WTC11 (cell line): ENCODE data around the gene TTC39C. TPM values are rescaled to one million over a fixed set of nuclear protein-coding genes. Genes with fewer than 3 reads are reported as not detected.

ENCODE experiments used
- ATAC-seq: fragments of 200-7000 bp; cut with Tn5 transposase; 2 replicates; pipeline ENCODE4 v1.10.0; 2021; ENCODE audit warnings: mild to moderate bottlenecking, moderate library complexity
- CTCF ChIA-PET: fragments of 300-600 bp; sonication (Branson Sonifier 250); formaldehyde crosslinking; loops from one replicate; lab custom pipeline; 2021; ENCODE audit warnings: antibody characterized with exemption; lab: Charles Lee
- POLR2A ChIA-PET: fragments of 350-600 bp; sonication (Branson Sonifier 250); formaldehyde crosslinking; loops from one replicate; lab custom pipeline; 2021; ENCODE audit warnings: antibody characterized with exemption; lab: Charles Lee
- DNase-seq: peaks from one replicate; pipeline ENCODE4 v3.0.0; 2021; ENCODE audit warnings: low spot score
- H3K27ac Mint-ChIP-seq: 2 replicates; pipeline ENCODE4 v1.8.0; 2021; ENCODE audit warnings: mixed read lengths
- H3K27me3 Mint-ChIP-seq: 2 replicates; pipeline ENCODE4 v1.8.0; 2021; ENCODE audit warnings: low read depth, mild to moderate bottlenecking, moderate library complexity, mixed read lengths
- H3K36me3 Mint-ChIP-seq: 2 replicates; pipeline ENCODE4 v1.8.0; 2021; ENCODE audit warnings: mixed read lengths
- H3K4me1 Mint-ChIP-seq: 2 replicates; pipeline ENCODE4 v1.8.0; 2022; ENCODE audit warnings: mixed read lengths
- H3K4me3 Mint-ChIP-seq: 2 replicates; pipeline ENCODE4 v1.8.0; 2021; ENCODE audit warnings: mild to moderate bottlenecking, moderate library complexity, mixed read lengths
- H3K9me3 Mint-ChIP-seq: 2 replicates; pipeline ENCODE4 v1.8.0; 2021; ENCODE audit warnings: mixed read lengths
- ARID4B ChIP-seq: sonication (generic); formaldehyde crosslinking; IDR thresholded peaks from 2 replicates; pipeline ENCODE4 v1.8.0; 2023; ENCODE audit warnings: missing genetic modification reagents, mild to moderate bottlenecking, borderline replicate concordance
- E2F1 ChIP-seq: sonication (generic); formaldehyde crosslinking; IDR thresholded peaks from 2 replicates; pipeline ENCODE4 v1.8.0; 2022; ENCODE audit warnings: mild to moderate bottlenecking, missing genetic modification reagents
- HMGXB4 ChIP-seq: sonication (generic); formaldehyde crosslinking; IDR thresholded peaks from 2 replicates; pipeline ENCODE4 v1.8.1; 2023; ENCODE audit warnings: mild to moderate bottlenecking, moderate library complexity, missing genetic modification reagents
- IRF2 ChIP-seq: sonication (generic); formaldehyde crosslinking; IDR thresholded peaks from 2 replicates; pipeline ENCODE4 v1.8.0; 2022; ENCODE audit warnings: low read depth, missing genetic modification reagents, borderline replicate concordance
- KAT7 ChIP-seq: sonication (generic); formaldehyde crosslinking; IDR thresholded peaks from 2 replicates; pipeline ENCODE4 v1.8.1; 2023; ENCODE audit warnings: missing genetic modification reagents, mild to moderate bottlenecking, borderline replicate concordance
- RORB ChIP-seq: fragments of 250-450 bp; sonication (Bioruptor Pico); IDR thresholded peaks from 2 replicates; pipeline ENCODE4 v1.9.0; 2021; ENCODE audit warnings: mild to moderate bottlenecking
- SMAD3 ChIP-seq: sonication (generic); formaldehyde crosslinking; IDR thresholded peaks from 2 replicates; pipeline ENCODE4 v1.8.0; 2022; ENCODE audit warnings: missing genetic modification reagents, mild to moderate bottlenecking, borderline replicate concordance
- ZNF396 ChIP-seq: fragments of 250-450 bp; sonication (Bioruptor Pico); IDR thresholded peaks from 2 replicates; pipeline ENCODE4 v1.8.0; 2021; ENCODE audit warnings: mild to moderate bottlenecking, moderate library complexity, borderline replicate concordance
- ZNF416 ChIP-seq: fragments of 250-450 bp; sonication (Bioruptor Pico); IDR thresholded peaks from 2 replicates; pipeline ENCODE4 v1.9.0; 2021; ENCODE audit warnings: mild to moderate bottlenecking, inconsistent platforms
- ZSCAN18 ChIP-seq: fragments of 250-450 bp; sonication (Bioruptor Pico); IDR thresholded peaks from 2 replicates; pipeline ENCODE4 v2.1.2; 2022; ENCODE audit warnings: mild to moderate bottlenecking, moderate library complexity
- total RNA-seq: library from RNA; stranded (reverse); gene quantifications from 3 replicates; pipeline ENCODE4 v1.2.3, GENCODE V29; 2021
- TF ChIP-seq, protein P1 (sequence below): sonication (generic); formaldehyde crosslinking; IDR thresholded peaks from 2 replicates; pipeline ENCODE4 v1.8.0; 2022; ENCODE audit warnings: mild to moderate bottlenecking, missing genetic modification reagents
- TF ChIP-seq, protein P2 (sequence below): sonication (generic); formaldehyde crosslinking; IDR thresholded peaks from 2 replicates; pipeline ENCODE4 v1.8.1; 2022; ENCODE audit warnings: low read depth, mild to moderate bottlenecking, moderate library complexity, missing genetic modification reagents, borderline replicate concordance
- TF ChIP-seq, protein P3 (sequence below): sonication (generic); formaldehyde crosslinking; IDR thresholded peaks from 2 replicates; pipeline ENCODE4 v1.8.0; 2023; ENCODE audit warnings: mild to moderate bottlenecking, missing genetic modification reagents
- TF ChIP-seq, protein P4 (sequence below): sonication (generic); formaldehyde crosslinking; IDR thresholded peaks from 2 replicates; pipeline ENCODE4 v1.8.0; 2022; ENCODE audit warnings: mild to moderate bottlenecking, missing genetic modification reagents

TTC39C gene
- total RNA-seq, 1 experiment from 2014 or later: 57.3 TPM

DNA sequence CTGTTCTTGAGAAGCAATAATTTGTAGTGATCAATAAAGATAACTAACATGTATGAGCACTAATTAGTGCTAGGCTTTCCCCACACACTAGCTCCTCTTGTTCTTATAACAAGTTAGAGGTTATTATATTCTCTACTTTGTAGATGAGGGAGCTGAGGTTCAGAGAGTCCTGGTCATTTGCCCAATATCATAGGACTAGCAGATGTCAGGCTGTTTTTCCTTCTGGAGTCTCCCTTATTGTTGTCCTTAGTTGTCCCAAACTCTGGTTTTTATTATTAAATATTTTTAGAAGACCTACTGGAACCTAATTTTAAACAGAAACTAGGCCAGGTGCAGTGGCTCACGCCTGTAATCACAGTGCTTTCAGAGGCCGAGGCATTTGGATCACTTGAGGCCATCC, 16.5 kb upstream of the TTC39C start:
- ChIA-PET CTCF (no interaction called here), POLR2A (interaction anchor here (0.7 kb wide), 1 partner anchor 28 kb away, joined by 8 read pairs; no protein-coding TSS in a partner anchor)
- Mint-ChIP-seq H3K27me3 (no peaks in the 10 kb centered on the region), H3K4me1 (peaks cover 15% of the 10 kb centered on the region), H3K36me3 (no peaks in the 10 kb centered on the region), H3K4me3 (no peak overlapping the region), H3K9me3 (peaks cover 7% of the 10 kb centered on the region; the same call in 1 of the 2 replicates), H3K27ac (no peak overlapping the region)
- DNase-seq: no peak
- TF ChIP-seq, protein P1, sequence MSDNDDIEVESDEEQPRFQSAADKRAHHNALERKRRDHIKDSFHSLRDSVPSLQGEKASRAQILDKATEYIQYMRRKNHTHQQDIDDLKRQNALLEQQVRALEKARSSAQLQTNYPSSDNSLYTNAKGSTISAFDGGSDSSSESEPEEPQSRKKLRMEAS (CRISPR knock-in tag): no peak
- TF ChIP-seq E2F1 (CRISPR knock-in tag) (no peak), ZSCAN18 (CRISPR knock-in tag) (no peak)
- ATAC-seq: no peak

DNA sequence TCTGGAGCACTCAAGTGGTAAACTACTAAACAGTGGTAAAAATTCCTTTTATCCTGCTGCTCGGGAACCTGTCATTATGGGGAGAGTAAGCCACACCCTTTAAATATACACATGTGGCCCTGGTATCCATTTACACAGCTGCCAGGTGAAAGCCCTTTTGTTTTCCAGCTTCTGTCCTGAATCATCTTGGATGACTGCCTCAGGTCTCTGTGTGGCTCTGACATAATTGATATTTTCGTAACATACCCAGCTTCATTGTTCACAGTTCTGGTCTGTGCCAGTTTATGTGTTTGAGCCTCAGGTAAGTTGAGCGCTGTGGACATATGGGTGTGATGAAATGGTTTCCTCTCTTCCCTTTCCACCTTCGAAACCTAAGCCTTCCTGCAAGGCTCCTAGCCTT, 15.7 kb upstream of the TTC39C start:
- Mint-ChIP-seq H3K4me1 (peaks cover 15% of the 10 kb centered on the region), H3K27ac (no peak overlapping the region), H3K4me3 (no peak overlapping the region), H3K9me3 (peaks cover 7% of the 10 kb centered on the region; the same call in 1 of the 2 replicates), H3K27me3 (no peaks in the 10 kb centered on the region), H3K36me3 (no peaks in the 10 kb centered on the region)
- no peak for DNase-seq
- POLR2A ChIA-PET: no interaction called here
- CTCF ChIA-PET: no interaction called here
- no peak; the same call in 1 of the 2 replicates for ATAC-seq
- no peak for TF ChIP-seq SMAD3 (CRISPR knock-in tag)
- TF ChIP-seq, protein P2, sequence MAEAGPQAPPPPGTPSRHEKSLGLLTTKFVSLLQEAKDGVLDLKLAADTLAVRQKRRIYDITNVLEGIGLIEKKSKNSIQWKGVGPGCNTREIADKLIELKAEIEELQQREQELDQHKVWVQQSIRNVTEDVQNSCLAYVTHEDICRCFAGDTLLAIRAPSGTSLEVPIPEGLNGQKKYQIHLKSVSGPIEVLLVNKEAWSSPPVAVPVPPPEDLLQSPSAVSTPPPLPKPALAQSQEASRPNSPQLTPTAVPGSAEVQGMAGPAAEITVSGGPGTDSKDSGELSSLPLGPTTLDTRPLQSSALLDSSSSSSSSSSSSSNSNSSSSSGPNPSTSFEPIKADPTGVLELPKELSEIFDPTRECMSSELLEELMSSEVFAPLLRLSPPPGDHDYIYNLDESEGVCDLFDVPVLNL (CRISPR knock-in tag): no peak
- no peak for TF ChIP-seq ZNF396
- TF ChIP-seq E2F1 (CRISPR knock-in tag): no peak
- TF ChIP-seq IRF2: no peak
- TF ChIP-seq ZNF416 (CRISPR knock-in tag): no peak
- TF ChIP-seq HMGXB4 (CRISPR knock-in tag): no peak
- TF ChIP-seq KAT7 (CRISPR knock-in tag): no peak
- TF ChIP-seq, protein P1 (CRISPR knock-in tag): no peak
- TF ChIP-seq, protein P3, sequence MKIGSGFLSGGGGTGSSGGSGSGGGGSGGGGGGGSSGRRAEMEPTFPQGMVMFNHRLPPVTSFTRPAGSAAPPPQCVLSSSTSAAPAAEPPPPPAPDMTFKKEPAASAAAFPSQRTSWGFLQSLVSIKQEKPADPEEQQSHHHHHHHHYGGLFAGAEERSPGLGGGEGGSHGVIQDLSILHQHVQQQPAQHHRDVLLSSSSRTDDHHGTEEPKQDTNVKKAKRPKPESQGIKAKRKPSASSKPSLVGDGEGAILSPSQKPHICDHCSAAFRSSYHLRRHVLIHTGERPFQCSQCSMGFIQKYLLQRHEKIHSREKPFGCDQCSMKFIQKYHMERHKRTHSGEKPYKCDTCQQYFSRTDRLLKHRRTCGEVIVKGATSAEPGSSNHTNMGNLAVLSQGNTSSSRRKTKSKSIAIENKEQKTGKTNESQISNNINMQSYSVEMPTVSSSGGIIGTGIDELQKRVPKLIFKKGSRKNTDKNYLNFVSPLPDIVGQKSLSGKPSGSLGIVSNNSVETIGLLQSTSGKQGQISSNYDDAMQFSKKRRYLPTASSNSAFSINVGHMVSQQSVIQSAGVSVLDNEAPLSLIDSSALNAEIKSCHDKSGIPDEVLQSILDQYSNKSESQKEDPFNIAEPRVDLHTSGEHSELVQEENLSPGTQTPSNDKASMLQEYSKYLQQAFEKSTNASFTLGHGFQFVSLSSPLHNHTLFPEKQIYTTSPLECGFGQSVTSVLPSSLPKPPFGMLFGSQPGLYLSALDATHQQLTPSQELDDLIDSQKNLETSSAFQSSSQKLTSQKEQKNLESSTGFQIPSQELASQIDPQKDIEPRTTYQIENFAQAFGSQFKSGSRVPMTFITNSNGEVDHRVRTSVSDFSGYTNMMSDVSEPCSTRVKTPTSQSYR: no peak
- TF ChIP-seq ARID4B: no peak
- no peak for TF ChIP-seq RORB
- TF ChIP-seq, protein P4, sequence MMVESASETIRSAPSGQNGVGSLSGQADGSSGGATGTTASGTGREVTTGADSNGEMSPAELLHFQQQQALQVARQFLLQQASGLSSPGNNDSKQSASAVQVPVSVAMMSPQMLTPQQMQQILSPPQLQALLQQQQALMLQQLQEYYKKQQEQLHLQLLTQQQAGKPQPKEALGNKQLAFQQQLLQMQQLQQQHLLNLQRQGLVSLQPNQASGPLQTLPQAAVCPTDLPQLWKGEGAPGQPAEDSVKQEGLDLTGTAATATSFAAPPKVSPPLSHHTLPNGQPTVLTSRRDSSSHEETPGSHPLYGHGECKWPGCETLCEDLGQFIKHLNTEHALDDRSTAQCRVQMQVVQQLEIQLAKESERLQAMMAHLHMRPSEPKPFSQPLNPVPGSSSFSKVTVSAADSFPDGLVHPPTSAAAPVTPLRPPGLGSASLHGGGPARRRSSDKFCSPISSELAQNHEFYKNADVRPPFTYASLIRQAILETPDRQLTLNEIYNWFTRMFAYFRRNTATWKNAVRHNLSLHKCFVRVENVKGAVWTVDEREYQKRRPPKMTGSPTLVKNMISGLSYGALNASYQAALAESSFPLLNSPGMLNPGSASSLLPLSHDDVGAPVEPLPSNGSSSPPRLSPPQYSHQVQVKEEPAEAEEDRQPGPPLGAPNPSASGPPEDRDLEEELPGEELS (CRISPR knock-in tag): no peak
